GM19455 (cell line): Measurements from ENCODE around the gene ZNF622.

ENCODE experiments used
- ATAC-seq: cut with Tn5 transposase; IDR thresholded peaks from one replicate; pipeline ENCODE4 v1.9.1; 2021; ENCODE audit not compliant: unreplicated experiment

ZNF622 gene

GRCh38 chr5:16465544-16466432 is at the start of gene ZNF622:
Gene ZNF622, minus strand, starts transcription at chr5:16465800. Its CDS starts 135 bp downstream, at chr5:16465665.
- ATAC-seq, result peak; percentile 86

- no peak for ATAC-seq
These were observed 44.5 kb upstream of the ZNF622 start for GRCh38 chr5:16510098-16510497.

GRCh38 chr5:16508730-16509531 is 43.3 kb upstream of the ZNF622 start:
- no peak for ATAC-seq

- ATAC-seq, result no peak
These were observed 42.1 kb upstream of the ZNF622 start for GRCh38 chr5:16507716-16508115.

- no peak for ATAC-seq
These were observed 40.3 kb upstream of the ZNF622 start for GRCh38 chr5:16505904-16506303.

GRCh38 chr5:16505140-16505891 is 39.7 kb upstream of the ZNF622 start:
- no peak for ATAC-seq

- no peak for ATAC-seq
These were observed 39.0 kb upstream of the ZNF622 start for GRCh38 chr5:16504571-16504970.

GRCh38 chr5:16502866-16503265 is 37.3 kb upstream of the ZNF622 start:
- no peak for ATAC-seq

- ATAC-seq, result no peak
These were observed 34.4 kb upstream of the ZNF622 start for GRCh38 chr5:16500024-16500423.

GRCh38 chr5:16497546-16497945 is 31.9 kb upstream of the ZNF622 start:
- ATAC-seq, result no peak

- no peak for ATAC-seq
These were observed 27.7 kb upstream of the ZNF622 start for GRCh38 chr5:16493261-16493660.

- ATAC-seq, result no peak
These were observed 27.0 kb upstream of the ZNF622 start for GRCh38 chr5:16492398-16493140.

- ATAC-seq, result no peak
These were observed 25.3 kb upstream of the ZNF622 start for GRCh38 chr5:16490911-16491310.

GRCh38 chr5:16489322-16489791 is 23.8 kb upstream of the ZNF622 start:
- no peak for ATAC-seq

- ATAC-seq, result no peak
These were observed 21.9 kb upstream of the ZNF622 start for GRCh38 chr5:16487456-16487855.

GRCh38 chr5:16486711-16487111 is 21.1 kb upstream of the ZNF622 start:
- ATAC-seq, result no peak

GRCh38 chr5:16485656-16486055 is 20.1 kb upstream of the ZNF622 start:
- ATAC-seq, result no peak

GRCh38 chr5:16484081-16484480 is 18.5 kb upstream of the ZNF622 start:
- no peak for ATAC-seq

GRCh38 chr5:16483361-16483760 is 17.8 kb upstream of the ZNF622 start:
- no peak for ATAC-seq

GRCh38 chr5:16482891-16483290 is 17.3 kb upstream of the ZNF622 start:
- no peak for ATAC-seq
